ENCODE data around the gene CNTN4.

Gene CNTN4

DNA sequence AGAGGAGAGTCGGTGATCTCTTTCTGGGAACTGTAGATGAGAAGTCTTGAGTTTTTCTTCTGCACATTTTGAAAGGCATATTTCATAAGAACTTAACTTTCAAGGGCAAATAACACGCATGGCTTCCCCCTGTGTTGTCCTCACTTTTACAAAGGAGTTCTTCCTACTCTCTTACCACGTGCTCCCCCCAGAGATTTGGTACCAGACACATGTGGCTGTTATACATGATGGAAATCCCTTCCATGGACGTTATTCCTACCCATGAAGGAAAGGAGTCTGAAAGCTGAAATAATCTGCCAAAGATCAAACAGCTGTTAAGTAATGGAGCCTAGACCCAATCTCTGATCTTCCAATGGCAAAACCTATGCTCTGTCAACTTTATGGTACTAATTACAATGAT lies 1007.1 kb downstream of the CNTN4 start:
- H3K27ac ChIP-seq: no peak overlapping the region
- H3K4me3 ChIP-seq: no peak overlapping the region
- no peak for DNase-seq (ENCODE audit: low read depth, low spot score)
- TF ChIP-seq FOXP2 (optimal IDR thresholded peaks at IDR 0.05; ENCODE audit: control extremely low read depth, extremely low read length, insufficient read depth) (no peak), EZH2 (IDR thresholded peaks at IDR 0.05) (no peak), POLR2AphosphoS5 (IDR thresholded peaks at IDR 0.05; ENCODE audit: borderline replicate concordance, low read depth, low read length) (no peak)
- H3K9ac ChIP-seq (ENCODE audit: insufficient read length): no peak overlapping the region
- no peaks in the 10 kb centered on the region for H3K36me3 ChIP-seq (ENCODE audit: insufficient read depth, low read length)
- H3K9me3 ChIP-seq (ENCODE audit: low read depth, low read length): no peaks in the 10 kb centered on the region

GRCh38 chr3:3107181-3107580 lies 1008.5 kb downstream of the CNTN4 start:
- no peak for DNase-seq (ENCODE audit: low read depth, low spot score)
- Histone ChIP-seq H3K9ac (ENCODE audit: insufficient read length) (no peak overlapping the region), H3K27ac (no peak overlapping the region), H3K36me3 (ENCODE audit: insufficient read depth, low read length) (no peaks in the 10 kb centered on the region), H3K4me3 (no peak overlapping the region), H3K9me3 (ENCODE audit: low read depth, low read length) (no peaks in the 10 kb centered on the region)
- TF ChIP-seq POLR2AphosphoS5 (IDR thresholded peaks at IDR 0.05; ENCODE audit: borderline replicate concordance, low read depth, low read length) (no peak), FOXP2 (optimal IDR thresholded peaks at IDR 0.05; ENCODE audit: control extremely low read depth, extremely low read length, insufficient read depth) (no peak), EZH2 (IDR thresholded peaks at IDR 0.05) (no peak)

Data from SK-N-MC (cell line).